Common myeloid progenitor, CD34-positive (primary cell): ENCODE data around the gene PRKCZ.

ENCODE experiments used
- CTCF ChIA-PET: fragments of 350-600 bp; sonication (Branson Sonifier 250); formaldehyde crosslinking; loops from one replicate; lab custom pipeline; 2021; ENCODE audit warnings: antibody characterized with exemption; lab: Charles Lee
- POLR2A ChIA-PET: fragments of 350-600 bp; sonication (Branson Sonifier 250); formaldehyde crosslinking; loops from one replicate; lab custom pipeline; 2021; ENCODE audit warnings: antibody characterized with exemption; lab: Charles Lee
- DNase-seq, 3 donors: peaks; one replicate each; pipeline versions ENCODE4 v3.0.0 to v3.0.0-alpha.2; 2013
- H3K27ac ChIP-seq, 2 experiments: 1 replicate in 1 of 2; 2 replicates in 1 of 2; pipeline ENCODE4 v1.7.0; 2013; ENCODE audit warnings: inconsistent platforms in 2 of 2, low read length in 2 of 2, mild to moderate bottlenecking in 2 of 2, low read depth in 1 of 2, moderate library complexity in 1 of 2; ENCODE audit not compliant: severe bottlenecking in 2 of 2, insufficient read depth in 1 of 2, poor library complexity in 1 of 2
- H3K27me3 ChIP-seq, 5 experiments: replicated peaks in 2 of 5; 1 replicate in 3 of 5; 2 replicates in 2 of 5; pipeline versions ENCODE4 v1.6.1 to v1.7.0; 2013; ENCODE audit warnings: low read length in 4 of 5, mild to moderate bottlenecking in 2 of 5, moderate library complexity in 2 of 5, inconsistent platforms in 1 of 5; ENCODE audit not compliant: insufficient read depth in 5 of 5, control insufficient read depth in 4 of 5
- H3K36me3 ChIP-seq, 4 experiments: 1 replicate in 2 of 4; 2 replicates in 2 of 4; pipeline versions ENCODE4 v1.6.1 to v1.7.0; 2013; ENCODE audit warnings: low read length in 3 of 4, control low read depth in 1 of 4, mild to moderate bottlenecking in 1 of 4; ENCODE audit not compliant: control insufficient read depth in 4 of 4, insufficient read depth in 4 of 4
- H3K4me1 ChIP-seq, 4 experiments: 1 replicate in 3 of 4; 2 replicates in 1 of 4; pipeline versions ENCODE4 v1.6.1 to v1.7.1; 2013; ENCODE audit warnings: low read length in 3 of 4, mild to moderate bottlenecking in 3 of 4, control low read depth in 1 of 4, inconsistent platforms in 1 of 4, moderate library complexity in 1 of 4; ENCODE audit not compliant: control insufficient read depth in 4 of 4, insufficient read depth in 4 of 4; ENCODE audit errors: control extremely low read depth in 1 of 4
- H3K4me3 ChIP-seq, 7 experiments: 1 replicate in 4 of 7; 2 replicates in 3 of 7; pipeline versions ENCODE4 v1.5.1 to v1.7.0; 2013; ENCODE audit warnings: mild to moderate bottlenecking in 7 of 7, low read length in 6 of 7, moderate library complexity in 6 of 7, inconsistent platforms in 2 of 7, low read depth in 2 of 7, control low read depth in 1 of 7; ENCODE audit not compliant: insufficient read depth in 4 of 7, control insufficient read depth in 1 of 7; ENCODE audit errors: extremely low read depth in 1 of 7
- H3K9me3 ChIP-seq, 5 experiments: 1 replicate in 4 of 5; 2 replicates in 1 of 5; pipeline versions ENCODE4 v1.6.1 to v1.7.1; 2013; ENCODE audit warnings: low read length in 4 of 5, mild to moderate bottlenecking in 2 of 5, inconsistent platforms in 1 of 5, low read depth in 1 of 5, moderate library complexity in 1 of 5; ENCODE audit not compliant: control insufficient read depth in 4 of 5, insufficient read depth in 2 of 5; ENCODE audit errors: control extremely low read depth in 1 of 5
- WGBS: methylation state at CpG from one replicate; pipeline ENCODE4 v1.1.5; 2013; ENCODE audit not compliant: insufficient coverage; 5-methylcytosine and 5-hydroxymethylcytosine counted together

The PRKCZ gene

GRCh38 chr1:2039251-2039650, 11.0 kb upstream of the PRKCZ start:
- WGBS = 98% methylated on average over 7 of the region's 8 CpGs
- ChIA-PET CTCF (interaction anchor here (1.6 to 10.0 kb wide), 2 partner anchors 81 to 95 kb away, joined by 5 to 144 read pairs; no protein-coding TSS in a partner anchor), POLR2A (no interaction called here)
- peaks cover 0 to 4% (median 0%) of the 10 kb centered on the region in 5 experiments for H3K27me3 ChIP-seq
- no peaks in the 10 kb centered on the region for H3K36me3 ChIP-seq
- no peaks in the 10 kb centered on the region for H3K9me3 ChIP-seq
- no peak for DNase-seq
- no peaks in the 10 kb centered on the region for H3K4me1 ChIP-seq
- no peak overlapping the region for H3K27ac ChIP-seq
- no peak overlapping the region for H3K4me3 ChIP-seq

- Histone ChIP-seq H3K4me1 (peaks cover 0 to 13% (median 8%) of the 10 kb centered on the region in 4 experiments), H3K4me3 (no peak overlapping the region), H3K27me3 (peaks cover 0 to 10% (median 6%) of the 10 kb centered on the region in 5 experiments), H3K9me3 (no peaks in the 10 kb centered on the region), H3K36me3 (no peaks in the 10 kb centered on the region), H3K27ac (no peak overlapping the region)
- ChIA-PET POLR2A (no interaction called here), CTCF (interaction anchor here (0.6 to 10.0 kb wide), 4 partner anchors 10 to 133 kb away, joined by 3 to 144 read pairs (median 4); no protein-coding TSS in a partner anchor)
- 95% methylated on average over 12 of the region's 15 CpGs for WGBS
- DNase-seq = no peak
Observed at GRCh38 chr1:2041305-2041704, 8.9 kb upstream of the PRKCZ start.

GRCh38 chr1:2041887-2042286, 8.3 kb upstream of the PRKCZ start:
- POLR2A ChIA-PET = no interaction called here
- CTCF ChIA-PET = interaction anchor here (1.4 to 10.0 kb wide), 4 partner anchors 11 to 133 kb away, joined by 3 to 144 read pairs (median 34); no protein-coding TSS in a partner anchor
- Histone ChIP-seq H3K4me1 (peaks cover 0 to 17% (median 10%) of the 10 kb centered on the region in 4 experiments), H3K9me3 (no peaks in the 10 kb centered on the region), H3K4me3 (no peak overlapping the region), H3K27me3 (peaks cover 0 to 14% (median 10%) of the 10 kb centered on the region in 5 experiments), H3K36me3 (no peaks in the 10 kb centered on the region), H3K27ac (no peak overlapping the region)
- WGBS = 100% methylated on average over 3 of the region's 4 CpGs
- no peak for DNase-seq

- H3K4me1 ChIP-seq = peaks cover 0 to 17% (median 10%) of the 10 kb centered on the region in 4 experiments
- CTCF ChIA-PET = interaction anchor here (1.0 to 10.0 kb wide), 14 partner anchors 8 to 134 kb away, joined by 3 to 144 read pairs (median 8); partner anchors contain the start of gene CFAP74
- no peaks in the 10 kb centered on the region for H3K9me3 ChIP-seq
- POLR2A ChIA-PET = no interaction called here
- H3K27ac ChIP-seq = no peak overlapping the region
- 85% methylated on average over 41 of the region's 41 CpGs for WGBS
- no peaks in the 10 kb centered on the region for H3K36me3 ChIP-seq
- DNase-seq = peak in 1 of 3 donors; percentile 13
- H3K27me3 ChIP-seq = peaks cover 0 to 25% (median 16%) of the 10 kb centered on the region in 5 experiments
- H3K4me3 ChIP-seq = no peak overlapping the region
Observed at GRCh38 chr1:2042830-2043773, 7.1 kb upstream of the PRKCZ start.

- H3K27me3 ChIP-seq = peaks cover 0 to 29% (median 19%) of the 10 kb centered on the region in 5 experiments
- WGBS = no CpG with 5 or more reads among the region's 4 CpGs
Observed at GRCh38 chr1:2043886-2044285, 6.3 kb upstream of the PRKCZ start.

GRCh38 chr1:2044510-2045319, 5.5 kb upstream of the PRKCZ start:
- no peaks in the 10 kb centered on the region for H3K36me3 ChIP-seq
- no peaks in the 10 kb centered on the region for H3K9me3 ChIP-seq
- no peak overlapping the region for H3K27ac ChIP-seq
- POLR2A ChIA-PET = no interaction called here
- H3K27me3 ChIP-seq = peaks cover 0 to 33% (median 26%) of the 10 kb centered on the region in 5 experiments
- peaks cover 0 to 25% (median 15%) of the 10 kb centered on the region in 4 experiments for H3K4me1 ChIP-seq
- H3K4me3 ChIP-seq = peak overlapping the region in 3 of 7 experiments; percentile 31 to 47 (median 40)
- CTCF ChIA-PET = interaction anchor here (0.5 to 10.0 kb wide), 27 partner anchors 8 to 235 kb away, joined by 3 to 144 read pairs (median 5); partner anchors contain the start of gene CFAP74
- peak; percentile 53 to 78 (median 76) for DNase-seq
- WGBS = 12% methylated on average over 66 of the region's 75 CpGs

More at GRCh38 chr1:2043886-2044285, 6.3 kb upstream of the PRKCZ start:
- ChIA-PET POLR2A (no interaction called here), CTCF (interaction anchor here (0.9 to 10.0 kb wide), 19 partner anchors 7 to 234 kb away, joined by 3 to 144 read pairs (median 6); partner anchors contain the start of gene CFAP74)
- H3K27ac ChIP-seq = no peak overlapping the region
- no peak for DNase-seq
- peaks cover 0 to 17% (median 10%) of the 10 kb centered on the region in 4 experiments for H3K4me1 ChIP-seq
- no peaks in the 10 kb centered on the region for H3K9me3 ChIP-seq
- no peaks in the 10 kb centered on the region for H3K36me3 ChIP-seq
- no peak overlapping the region for H3K4me3 ChIP-seq
